Endothelial cell of umbilical vein (primary cell): Measurements from ENCODE around the gene KIF25. TPM values are rescaled to one million over a fixed set of nuclear protein-coding genes. Genes with fewer than 3 reads are reported as not detected.

Experiments used
- BruUV-seq: library from RNA; stranded (reverse); fragments of 400-500 nt; replicated peaks from 2 replicates; lab custom pipeline; 2021; lab: Mats Ljungman, UMichigan
- CTCF ChIA-PET: fragments of 300-600, 350-600 bp; sonication (Branson Sonifier 250); formaldehyde crosslinking; loops from one replicate; lab custom pipeline; 2021; ENCODE audit warnings: antibody characterized with exemption, inconsistent platforms; lab: Charles Lee
- POLR2A ChIA-PET: fragments of 300-600, 350-600 bp; sonication (Branson Sonifier 250); formaldehyde crosslinking; loops from one replicate; lab custom pipeline; 2021; ENCODE audit warnings: antibody characterized with exemption, inconsistent platforms; lab: Charles Lee
- DNase-seq: peaks from one replicate; pipeline ENCODE4 v3.0.0-alpha.2; 2011; ENCODE audit warnings: low read depth, low spot score
- FAIRE-seq: peaks from 2 replicates; lab custom pipeline; 2011; peaks lifted over from hg19 to GRCh38; lab: Jason Lieb, UNC
- H2AFZ ChIP-seq: 2 replicates; pipeline ENCODE4 v1.6.0; 2012; ENCODE audit warnings: low read depth, low read length, control low read depth, inconsistent platforms
- H3K27ac ChIP-seq: 2 replicates; pipeline ENCODE4 v1.5.1; 2011; ENCODE audit warnings: low read depth, mild to moderate bottlenecking, control low read depth, low read length, moderate library complexity; ENCODE audit not compliant: insufficient read depth
- H3K27me3 ChIP-seq, 2 experiments: 2 replicates each; pipeline versions ENCODE4 v1.6.0 to v1.6.1; 2011; ENCODE audit warnings: low read length in 2 of 2, mixed read lengths in 1 of 2; ENCODE audit not compliant: control insufficient read depth in 2 of 2, insufficient read depth in 2 of 2
- H3K36me3 ChIP-seq, 2 experiments: 2 replicates in 1 of 2; 3 replicates in 1 of 2; pipeline ENCODE4 v1.5.1; 2011; ENCODE audit warnings: low read length in 2 of 2, mild to moderate bottlenecking in 1 of 2, moderate library complexity in 1 of 2; ENCODE audit not compliant: control insufficient read depth in 2 of 2, insufficient read depth in 2 of 2; ENCODE audit errors: extremely low read depth in 1 of 2
- H3K4me1 ChIP-seq: 3 replicates; pipeline ENCODE4 v1.5.1; 2011; ENCODE audit warnings: mild to moderate bottlenecking, low read length; ENCODE audit not compliant: control insufficient read depth, insufficient read depth; ENCODE audit errors: extremely low read depth
- H3K4me2 ChIP-seq: 2 replicates; pipeline ENCODE4 v1.6.1; 2011; ENCODE audit warnings: low read length, control low read depth, mixed read lengths; ENCODE audit not compliant: insufficient read depth
- H3K4me3 ChIP-seq, 3 experiments: fragments of 200-600 bp in 1 of 3; sonication (generic), shearing (Covaris generic) in 1 of 3; replicated peaks in 1 of 3; 2 replicates each; pipeline ENCODE4 v1.5.1; 2011 to 2016; ENCODE audit warnings: control low read depth in 3 of 3, low read length in 3 of 3, mild to moderate bottlenecking in 2 of 3, inconsistent platforms in 1 of 3, low read depth in 1 of 3, moderate library complexity in 1 of 3; ENCODE audit not compliant: insufficient read depth in 1 of 3
- H3K79me2 ChIP-seq: 2 replicates; pipeline ENCODE4 v1.6.0; 2012; ENCODE audit warnings: low read length, inconsistent platforms; ENCODE audit not compliant: control insufficient read depth, insufficient read depth
- H3K9ac ChIP-seq: replicated peaks from 2 replicates; pipeline ENCODE3; 2011; ENCODE audit warnings: low read length, control low read depth; ENCODE audit not compliant: insufficient read depth; ENCODE audit errors: extremely low read depth
- H3K9me1 ChIP-seq: replicated peaks from 3 replicates; pipeline ENCODE4 v1.6.0; 2011; ENCODE audit warnings: mild to moderate bottlenecking, low read length; ENCODE audit not compliant: control insufficient read depth, insufficient read depth; ENCODE audit errors: extremely low read depth
- H3K9me3 ChIP-seq: replicated peaks from 2 replicates; pipeline ENCODE4 v1.5.1; 2012; ENCODE audit warnings: low read length, inconsistent platforms; ENCODE audit not compliant: control insufficient read depth, insufficient read depth
- H4K20me1 ChIP-seq: replicated peaks from 2 replicates; pipeline ENCODE3; 2011; ENCODE audit warnings: mild to moderate bottlenecking, low read length; ENCODE audit not compliant: control insufficient read depth, insufficient read depth; ENCODE audit errors: extremely low read depth
- CTCF ChIP-seq, 2 donors: IDR thresholded peaks; 1 replicate in 1 of 2; 2 replicates in 1 of 2; pipeline ENCODE4 v1.5.1; 2011; ENCODE audit warnings: low read length in 2 of 2, mild to moderate bottlenecking in 2 of 2, moderate library complexity in 2 of 2, control low read depth in 1 of 2, inconsistent platforms in 1 of 2, low read depth in 1 of 2; ENCODE audit not compliant: insufficient read depth in 1 of 2; ENCODE audit errors: extremely low read depth in 1 of 2
- EZH2 ChIP-seq: IDR thresholded peaks from 2 replicates; pipeline ENCODE4 v1.6.1; 2012; ENCODE audit warnings: borderline replicate concordance, low read depth, mild to moderate bottlenecking, moderate library complexity, low read length, inconsistent platforms; ENCODE audit not compliant: severe bottlenecking
- GATA2 ChIP-seq: IDR thresholded peaks from 2 replicates; pipeline ENCODE4 v1.7.0; 2011; ENCODE audit warnings: low read depth, mild to moderate bottlenecking, moderate library complexity, mixed read lengths, low read length; ENCODE audit not compliant: insufficient read length, insufficient read depth
- JUN ChIP-seq: IDR thresholded peaks from 2 replicates; pipeline ENCODE4 v1.6.1; 2011; ENCODE audit warnings: borderline replicate concordance, low read depth; ENCODE audit not compliant: insufficient read length, insufficient read depth
- MYC ChIP-seq: IDR thresholded peaks from one replicate; pipeline ENCODE4 v1.6.1; 2011; ENCODE audit warnings: mild to moderate bottlenecking, low read depth, low read length
- POLR2A ChIP-seq: IDR thresholded peaks from 2 replicates; pipeline ENCODE4 v1.6.1; 2012; ENCODE audit warnings: low read depth, mild to moderate bottlenecking, control low read depth, low read length
- POLR2AphosphoS5 ChIP-seq: IDR thresholded peaks from 2 replicates; pipeline ENCODE4 v1.6.1; 2012; ENCODE audit warnings: low read depth, mild to moderate bottlenecking, control low read depth, low read length, moderate library complexity; ENCODE audit not compliant: insufficient read depth
- dilution Hi-C: fragments of 300-500 bp; cut with MboI; formaldehyde crosslinking; loops from one replicate; pipeline ENCODE4 v1.15.0; 2019; ENCODE audit warnings: low sequenced_read_pairs; ENCODE audit not compliant: extremely low pct_ligation_motif_present
- intact Hi-C: fragments of 100-400 bp; cut with micrococcal nuclease; formaldehyde crosslinking; loops from one replicate; pipeline ENCODE4 v1.10.0; 2022
- polyA plus RNA-seq, 4 experiments: library from polyadenylated mRNA; depleted of rRNA in 3 of 4; stranded (reverse) in 3 of 4; unstranded in 1 of 4; fragments of >200 nt; gene quantifications; 2 replicates each; pipeline versions ENCODE4 v1.2.1 to v1.2.3, GENCODE V29; 2011 to 2012; ENCODE audit warnings: missing spikeins in 1 of 4
- total RNA-seq: library from RNA; stranded (reverse); gene quantifications from 2 replicates; pipeline ENCODE4 v1.2.3, GENCODE V29; 2021

KIF25 gene
- total and polyA plus RNA-seq, 2 donors (not counting 3 experiments of a cell fraction or from before 2014, with no cell fraction given), result not detected

GRCh38 chr6:168013250-168013915, 15.9 kb downstream of the KIF25 start:
- no peak overlapping the region for H3K4me3 ChIP-seq
- no peaks in the 10 kb centered on the region for H3K9me1 ChIP-seq
- no peak overlapping the region for H2AFZ ChIP-seq
- H4K20me1 ChIP-seq, result no peaks in the 10 kb centered on the region
- BruUV-seq, result no TSS peak
- no peaks in the 10 kb centered on the region for H3K4me1 ChIP-seq
- no peaks in the 10 kb centered on the region for H3K9me3 ChIP-seq
- peaks cover 0 to 3% of the 10 kb centered on the region in 2 experiments for H3K27me3 ChIP-seq
- no peak overlapping the region for H3K4me2 ChIP-seq
- no peak for TF ChIP-seq GATA2
- TF ChIP-seq CTCF (IDR thresholded peaks at IDR 0.05; ENCODE audit: extremely low read depth in 1 of 2, insufficient read depth in 1 of 2, low read depth in 1 of 2, low read length in 2 of 2), result no peak
- no peak for TF ChIP-seq POLR2AphosphoS5
- TF ChIP-seq MYC, result no peak
- TF ChIP-seq POLR2A, result no peak
- TF ChIP-seq JUN, result no peak
- no peak for TF ChIP-seq EZH2
- dilution Hi-C loops (no loop called here), intact Hi-C loops (no loop called here)
- no peaks in the 10 kb centered on the region for H3K36me3 ChIP-seq
- no peaks in the 10 kb centered on the region for H3K79me2 ChIP-seq
- no peak overlapping the region for H3K9ac ChIP-seq
- CTCF ChIA-PET, result interaction anchor here (1.1 kb wide), 1 partner anchor 19 kb away, joined by 3 read pairs; no protein-coding TSS in a partner anchor
- no peak for FAIRE-seq
- H3K27ac ChIP-seq, result no peak overlapping the region
- no peak for DNase-seq
- POLR2A ChIA-PET, result no interaction called here
